Measurements from ENCODE around the gene HLA-A. TPM values are rescaled to one million over a fixed set of nuclear protein-coding genes. Genes with fewer than 3 reads are reported as not detected.
A peak's percentile ranks its signal among the peaks of the same experiment; 100 is the strongest.

Gene HLA-A
- 1,000 to 10,000 TPM; 1,667 to 1,766 TPM for total RNA-seq

- peak within 1 kb of the TSS; percentile 99 for H3K27ac Mint-ChIP-seq
- DNase-seq, result peak; percentile 97
- peaks cover 53% of the 10 kb centered on the region for H3K36me3 Mint-ChIP-seq (ENCODE audit: low read depth)
- no peaks in the 10 kb centered on the region for H3K9me3 Mint-ChIP-seq
- H3K4me1 Mint-ChIP-seq, result peaks cover 47% of the 10 kb centered on the region
- POLR2A ChIA-PET, result interaction anchor here (0.6 kb wide), 2 partner anchors 17 to 56 kb away, joined by 3 read pairs; no protein-coding TSS in a partner anchor
- H3K4me3 Mint-ChIP-seq, result peak within 1 kb of the TSS; percentile 93
- H3K27me3 Mint-ChIP-seq, result peaks cover 6% of the 10 kb centered on the region
- CTCF ChIA-PET, result no interaction called here
These were observed at the start of gene HLA-A for GRCh38 chr6:29942275-29943052. Gene HLA-A (plus strand): TSS chr6:29942532. CDS start chr6:29942554, 22 bp downstream.

GRCh38 chr6:29892696-29893095 lies 49.6 kb upstream of the HLA-A start:
- ChIA-PET CTCF (no interaction called here), POLR2A (interaction anchor here (0.9 kb wide), 1 partner anchor 55 kb away, joined by 6 read pairs; no protein-coding TSS in a partner anchor)
- no peaks in the 10 kb centered on the region for H3K9me3 Mint-ChIP-seq
- peaks cover 10% of the 10 kb centered on the region for H3K4me1 Mint-ChIP-seq
- H3K36me3 Mint-ChIP-seq (ENCODE audit: low read depth), result peaks cover 9% of the 10 kb centered on the region
- H3K27ac Mint-ChIP-seq, result no peak overlapping the region
- H3K4me3 Mint-ChIP-seq, result no peak overlapping the region
- DNase-seq, result no peak
- H3K27me3 Mint-ChIP-seq, result peaks cover 4% of the 10 kb centered on the region

- POLR2A ChIA-PET, result interaction anchor here (0.6 kb wide), 1 partner anchor 112 kb away, joined by 3 read pairs; no protein-coding TSS in a partner anchor
These were observed 43.1 kb upstream of the HLA-A start for GRCh38 chr6:29899281-29899680.

GRCh38 chr6:29905286-29905685 lies 37.0 kb upstream of the HLA-A start:
- Mint-ChIP-seq H3K4me3 (no peak overlapping the region), H3K4me1 (peaks cover 2% of the 10 kb centered on the region), H3K27ac (no peak overlapping the region), H3K27me3 (peaks cover 29% of the 10 kb centered on the region), H3K9me3 (no peaks in the 10 kb centered on the region), H3K36me3 (ENCODE audit: low read depth) (no peaks in the 10 kb centered on the region)
- DNase-seq, result no peak
- ChIA-PET POLR2A (no interaction called here), CTCF (no interaction called here)

More at GRCh38 chr6:29899281-29899680, 43.1 kb upstream of the HLA-A start:
- no peak overlapping the region for H3K27ac Mint-ChIP-seq
- H3K4me3 Mint-ChIP-seq, result no peak overlapping the region
- peaks cover 26% of the 10 kb centered on the region for H3K27me3 Mint-ChIP-seq
- CTCF ChIA-PET, result no interaction called here
- no peaks in the 10 kb centered on the region for H3K36me3 Mint-ChIP-seq (ENCODE audit: low read depth)
- H3K9me3 Mint-ChIP-seq, result no peaks in the 10 kb centered on the region
- DNase-seq, result no peak
- H3K4me1 Mint-ChIP-seq, result no peaks in the 10 kb centered on the region

- DNase-seq, result no peak
- Mint-ChIP-seq H3K36me3 (ENCODE audit: low read depth) (no peaks in the 10 kb centered on the region), H3K4me1 (peaks cover 2% of the 10 kb centered on the region), H3K9me3 (no peaks in the 10 kb centered on the region), H3K4me3 (no peak overlapping the region), H3K27me3 (peaks cover 34% of the 10 kb centered on the region), H3K27ac (no peak overlapping the region)
- ChIA-PET POLR2A (no interaction called here), CTCF (interaction anchor here (0.5 kb wide), 1 partner anchor 860 kb away, joined by 3 read pairs; no protein-coding TSS in a partner anchor)
These were observed 34.5 kb upstream of the HLA-A start for GRCh38 chr6:29907637-29908340.

GRCh38 chr6:29908341-29908662 lies 34.0 kb upstream of the HLA-A start:
- no peak overlapping the region for H3K27ac Mint-ChIP-seq
- no peak for DNase-seq
- H3K27me3 Mint-ChIP-seq, result peaks cover 35% of the 10 kb centered on the region
- no peaks in the 10 kb centered on the region for H3K9me3 Mint-ChIP-seq
- ChIA-PET CTCF (interaction anchor here (0.5 kb wide), 1 partner anchor 859 kb away, joined by 3 read pairs; no protein-coding TSS in a partner anchor), POLR2A (no interaction called here)
- H3K4me3 Mint-ChIP-seq, result no peak overlapping the region
- peaks cover 2% of the 10 kb centered on the region for H3K4me1 Mint-ChIP-seq
- H3K36me3 Mint-ChIP-seq (ENCODE audit: low read depth), result no peaks in the 10 kb centered on the region

GRCh38 chr6:29908710-29909109 lies 33.6 kb upstream of the HLA-A start:
- ChIA-PET CTCF (interaction anchor here (0.5 kb wide), 1 partner anchor 859 kb away, joined by 3 read pairs; no protein-coding TSS in a partner anchor), POLR2A (no interaction called here)
- Mint-ChIP-seq H3K9me3 (no peaks in the 10 kb centered on the region), H3K36me3 (ENCODE audit: low read depth) (no peaks in the 10 kb centered on the region), H3K4me3 (no peak overlapping the region), H3K27me3 (peaks cover 33% of the 10 kb centered on the region), H3K27ac (no peak overlapping the region), H3K4me1 (peaks cover 2% of the 10 kb centered on the region)
- no peak for DNase-seq

GRCh38 chr6:29909985-29910384 lies 32.3 kb upstream of the HLA-A start:
- H3K27me3 Mint-ChIP-seq, result peaks cover 31% of the 10 kb centered on the region
- peaks cover 4% of the 10 kb centered on the region for H3K4me1 Mint-ChIP-seq
- no peak for DNase-seq
- no peak overlapping the region for H3K27ac Mint-ChIP-seq
- H3K9me3 Mint-ChIP-seq, result no peaks in the 10 kb centered on the region
- POLR2A ChIA-PET, result no interaction called here
- CTCF ChIA-PET, result interaction anchor here (0.7 kb wide), 2 partner anchors 23 to 153 kb away, joined by 3 read pairs; no protein-coding TSS in a partner anchor
- no peaks in the 10 kb centered on the region for H3K36me3 Mint-ChIP-seq (ENCODE audit: low read depth)
- H3K4me3 Mint-ChIP-seq, result no peak overlapping the region

- no peaks in the 10 kb centered on the region for H3K36me3 Mint-ChIP-seq (ENCODE audit: low read depth)
- DNase-seq, result no peak
- H3K4me1 Mint-ChIP-seq, result peaks cover 2% of the 10 kb centered on the region
- ChIA-PET POLR2A (no interaction called here), CTCF (interaction anchor here (1.5 kb wide), 1 partner anchor 64 kb away, joined by 3 read pairs; no protein-coding TSS in a partner anchor)
- no peak overlapping the region for H3K27ac Mint-ChIP-seq
- H3K4me3 Mint-ChIP-seq, result no peak overlapping the region
- no peaks in the 10 kb centered on the region for H3K9me3 Mint-ChIP-seq
- peaks cover 21% of the 10 kb centered on the region for H3K27me3 Mint-ChIP-seq
These were observed 29.5 kb upstream of the HLA-A start for GRCh38 chr6:29912840-29913239.

GRCh38 chr6:29916741-29917140 lies 25.6 kb upstream of the HLA-A start:
- POLR2A ChIA-PET, result no interaction called here

GRCh38 chr6:29917857-29918256 lies 24.5 kb upstream of the HLA-A start:
- H3K27me3 Mint-ChIP-seq, result peaks cover 25% of the 10 kb centered on the region
- ChIA-PET CTCF (no interaction called here), POLR2A (no interaction called here)
- H3K36me3 Mint-ChIP-seq (ENCODE audit: low read depth), result peaks cover 3% of the 10 kb centered on the region
- H3K27ac Mint-ChIP-seq, result no peak overlapping the region
- DNase-seq, result no peak
- H3K9me3 Mint-ChIP-seq, result no peaks in the 10 kb centered on the region
- no peak overlapping the region for H3K4me3 Mint-ChIP-seq
- H3K4me1 Mint-ChIP-seq, result peaks cover 8% of the 10 kb centered on the region

More at GRCh38 chr6:29916741-29917140, 25.6 kb upstream of the HLA-A start:
- Mint-ChIP-seq H3K4me1 (peaks cover 8% of the 10 kb centered on the region), H3K27me3 (peaks cover 33% of the 10 kb centered on the region), H3K9me3 (no peaks in the 10 kb centered on the region), H3K27ac (no peak overlapping the region), H3K36me3 (ENCODE audit: low read depth) (peaks cover 2% of the 10 kb centered on the region), H3K4me3 (no peak overlapping the region)
- CTCF ChIA-PET, result no interaction called here
- DNase-seq, result no peak

GRCh38 chr6:29919506-29920445 lies 22.6 kb upstream of the HLA-A start:
- no peak overlapping the region for H3K4me3 Mint-ChIP-seq
- no peak overlapping the region for H3K27ac Mint-ChIP-seq
- H3K27me3 Mint-ChIP-seq, result peaks cover 20% of the 10 kb centered on the region
- DNase-seq, result no peak
- peaks cover 12% of the 10 kb centered on the region for H3K4me1 Mint-ChIP-seq
- POLR2A ChIA-PET, result no interaction called here
- no peaks in the 10 kb centered on the region for H3K9me3 Mint-ChIP-seq
- peaks cover 4% of the 10 kb centered on the region for H3K36me3 Mint-ChIP-seq (ENCODE audit: low read depth)
- CTCF ChIA-PET, result interaction anchor here (0.6 kb wide), 1 partner anchor 544 kb away, joined by 3 read pairs; no protein-coding TSS in a partner anchor

All from activated CD4-positive, alpha-beta T cell treated with anti-CD3 and anti-CD28 coated beads, Interleukin-2, amount 10 ng/mL, durations not matched to agents 7 days and 5 days (primary cell).